ENCODE results near the gene GUCA1A. TPM values are rescaled to one million over a fixed set of nuclear protein-coding genes. Genes with fewer than 3 reads are reported as not detected.

The GUCA1A gene
- total RNA-seq, 1 experiment from 2014 or later = not detected

DNA sequence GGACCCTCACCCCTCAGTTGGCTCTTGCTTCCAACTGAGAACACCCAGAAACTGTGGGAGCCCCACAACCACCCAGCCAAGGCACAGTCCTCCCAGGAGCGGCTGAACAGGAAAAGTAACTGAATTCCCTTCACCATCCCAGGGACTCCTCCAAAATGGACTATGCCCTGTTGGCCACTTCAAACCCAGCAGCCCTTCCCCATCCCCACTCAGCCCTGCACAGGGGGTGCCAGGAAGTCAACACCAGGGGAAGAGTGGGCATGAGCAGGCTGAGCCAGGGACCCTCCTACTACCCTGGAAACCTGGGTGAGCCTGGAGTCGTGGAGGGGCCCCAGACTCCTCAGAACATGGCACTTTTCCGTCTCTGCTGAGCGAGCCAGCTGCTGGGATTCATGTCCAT lies 11.3 kb downstream of the GUCA1A start:
- no peak overlapping the region for H3K4me3 ChIP-seq (replicated peaks in 1 of 2; ENCODE audit: low read depth in 1 of 2, low read length in 2 of 2)
- intact Hi-C loops (cut with micrococcal nuclease) = no loop called here
- H3K36me3 ChIP-seq (ENCODE audit: control insufficient read depth in 1 of 2, insufficient read depth in 2 of 2, low read length in 2 of 2) = no peaks in the 10 kb centered on the region
- no peaks in the 10 kb centered on the region for H3K27me3 ChIP-seq (ENCODE audit: insufficient read depth, low read length)
- DNase-seq (ENCODE audit: low read depth, low spot score) = no peak
- ChIA-PET POLR2A (interaction anchor here (0.6 kb wide), 1 partner anchor 838 kb away, joined by 3 read pairs; no protein-coding TSS in a partner anchor), RAD21 (ENCODE audit: low non-redundant PET in 1 of 2, low total read pairs in 2 of 2, uncharacterized antibody in 2 of 2, unreplicated experiment in 2 of 2) (no interaction called here), CTCF (no interaction called here)
- H3K79me2 ChIP-seq (ENCODE audit: insufficient read depth, low read length) = no peaks in the 10 kb centered on the region
- BruUV-seq (replicated peaks) = no TSS peak
- no peaks in the 10 kb centered on the region for H4K20me1 ChIP-seq (ENCODE audit: insufficient read depth)
- H3K9ac ChIP-seq (ENCODE audit: low read length) = no peak overlapping the region
- H3K4me1 ChIP-seq (ENCODE audit: control insufficient read depth in 1 of 2, insufficient read depth in 2 of 2, low read length in 2 of 2) = peaks cover 0 to 4% of the 10 kb centered on the region in 2 experiments; a peak in 1 of 4 replicates
- TF ChIP-seq YY1 (IDR thresholded peaks at IDR 0.05; ENCODE audit: extremely low read depth, insufficient replicate concordance, low read depth, low read length) = no peak
- TF ChIP-seq, protein P1, sequence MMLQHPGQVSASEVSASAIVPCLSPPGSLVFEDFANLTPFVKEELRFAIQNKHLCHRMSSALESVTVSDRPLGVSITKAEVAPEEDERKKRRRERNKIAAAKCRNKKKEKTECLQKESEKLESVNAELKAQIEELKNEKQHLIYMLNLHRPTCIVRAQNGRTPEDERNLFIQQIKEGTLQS (IDR thresholded peaks at IDR 0.05) = no peak
- no peak overlapping the region for H3K4me2 ChIP-seq (ENCODE audit: low read length)
- no peaks in the 10 kb centered on the region for H3K9me2 ChIP-seq (ENCODE audit: insufficient read depth)
- H3K27ac ChIP-seq (ENCODE audit: low read depth, low read length) = no peak overlapping the region
- no peak for ATAC-seq
- H2AFZ ChIP-seq (ENCODE audit: low read depth, low read length, poor library complexity, severe bottlenecking) = no peak overlapping the region
- no peaks in the 10 kb centered on the region for H3K9me3 ChIP-seq (ENCODE audit: control insufficient read depth in 1 of 2, insufficient read depth in 1 of 2, low read depth in 1 of 2, low read length in 2 of 2)

DNA sequence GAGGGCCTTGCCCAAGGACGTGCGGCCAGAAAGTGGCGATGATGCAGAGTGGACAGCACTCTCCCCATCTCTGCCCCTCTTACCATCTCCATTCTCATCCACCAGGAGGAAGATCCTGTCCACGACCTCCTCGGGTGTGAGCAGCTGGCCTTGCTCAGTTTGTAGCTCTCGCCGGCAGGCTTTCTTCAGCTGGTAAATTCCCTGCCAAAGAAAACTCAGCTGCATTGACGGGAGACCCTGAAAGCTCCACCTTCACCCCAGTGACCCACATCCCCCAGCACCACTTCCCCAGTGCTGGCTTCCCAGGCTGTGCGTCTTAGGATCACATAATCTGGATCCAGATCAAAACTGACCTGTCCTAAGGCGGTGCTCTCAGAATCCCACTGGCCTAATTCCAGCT lies 12.4 kb downstream of the GUCA1A start:
- ATAC-seq (no peak), DNase-seq (ENCODE audit: low read depth, low spot score) (no peak)
- Histone ChIP-seq H3K79me2 (ENCODE audit: insufficient read depth, low read length) (no peaks in the 10 kb centered on the region), H3K27ac (ENCODE audit: low read depth, low read length) (no peak overlapping the region), H3K9me2 (ENCODE audit: insufficient read depth) (no peaks in the 10 kb centered on the region), H3K9me3 (ENCODE audit: control insufficient read depth in 1 of 2, insufficient read depth in 1 of 2, low read depth in 1 of 2, low read length in 2 of 2) (no peaks in the 10 kb centered on the region), H3K9ac (ENCODE audit: low read length) (no peak overlapping the region), H3K4me1 (ENCODE audit: control insufficient read depth in 1 of 2, insufficient read depth in 2 of 2, low read length in 2 of 2) (no peaks in the 10 kb centered on the region), H3K27me3 (ENCODE audit: insufficient read depth, low read length) (no peaks in the 10 kb centered on the region), H4K20me1 (ENCODE audit: insufficient read depth) (no peaks in the 10 kb centered on the region), H2AFZ (ENCODE audit: low read depth, low read length, poor library complexity, severe bottlenecking) (no peak overlapping the region), H3K4me2 (ENCODE audit: low read length) (no peak overlapping the region), H3K4me3 (replicated peaks in 1 of 2; ENCODE audit: low read depth in 1 of 2, low read length in 2 of 2) (no peak overlapping the region), H3K36me3 (ENCODE audit: control insufficient read depth in 1 of 2, insufficient read depth in 2 of 2, low read length in 2 of 2) (no peaks in the 10 kb centered on the region)
- no TSS peak for BruUV-seq (replicated peaks)
- ChIA-PET CTCF (interaction anchor here (1.3 kb wide), 1 partner anchor 29 kb away, joined by 4 read pairs; no protein-coding TSS in a partner anchor), POLR2A (no interaction called here), RAD21 (ENCODE audit: low non-redundant PET in 1 of 2, low total read pairs in 2 of 2, uncharacterized antibody in 2 of 2, unreplicated experiment in 2 of 2) (no interaction called here)
- intact Hi-C loops (cut with micrococcal nuclease) = no loop called here
- TF ChIP-seq EGR1 (IDR thresholded peaks at IDR 0.05; ENCODE audit: low read depth) (no peak), YY1 (IDR thresholded peaks at IDR 0.05; ENCODE audit: extremely low read depth, insufficient replicate concordance, low read depth, low read length) (no peak), EZH2phosphoT487 (IDR thresholded peaks at IDR 0.05; ENCODE audit: borderline replicate concordance) (no peak), JUND (IDR thresholded peaks at IDR 0.05) (no peak), EZH2 (IDR thresholded peaks at IDR 0.05) (no peak), ELF1 (IDR thresholded peaks at IDR 0.05; ENCODE audit: borderline replicate concordance, low read depth) (no peak), CEBPB (IDR thresholded peaks at IDR 0.05; ENCODE audit: low read depth) (no peak), ZNF274 (IDR thresholded peaks at IDR 0.05; ENCODE audit: low read depth, low read length) (no peak), SIN3A (IDR thresholded peaks at IDR 0.05; ENCODE audit: low read depth) (no peak), CBX3 (IDR thresholded peaks at IDR 0.05; ENCODE audit: low read depth) (no peak), SP1 (IDR thresholded peaks at IDR 0.05; ENCODE audit: low read depth) (no peak)
- TF ChIP-seq, protein P2, sequence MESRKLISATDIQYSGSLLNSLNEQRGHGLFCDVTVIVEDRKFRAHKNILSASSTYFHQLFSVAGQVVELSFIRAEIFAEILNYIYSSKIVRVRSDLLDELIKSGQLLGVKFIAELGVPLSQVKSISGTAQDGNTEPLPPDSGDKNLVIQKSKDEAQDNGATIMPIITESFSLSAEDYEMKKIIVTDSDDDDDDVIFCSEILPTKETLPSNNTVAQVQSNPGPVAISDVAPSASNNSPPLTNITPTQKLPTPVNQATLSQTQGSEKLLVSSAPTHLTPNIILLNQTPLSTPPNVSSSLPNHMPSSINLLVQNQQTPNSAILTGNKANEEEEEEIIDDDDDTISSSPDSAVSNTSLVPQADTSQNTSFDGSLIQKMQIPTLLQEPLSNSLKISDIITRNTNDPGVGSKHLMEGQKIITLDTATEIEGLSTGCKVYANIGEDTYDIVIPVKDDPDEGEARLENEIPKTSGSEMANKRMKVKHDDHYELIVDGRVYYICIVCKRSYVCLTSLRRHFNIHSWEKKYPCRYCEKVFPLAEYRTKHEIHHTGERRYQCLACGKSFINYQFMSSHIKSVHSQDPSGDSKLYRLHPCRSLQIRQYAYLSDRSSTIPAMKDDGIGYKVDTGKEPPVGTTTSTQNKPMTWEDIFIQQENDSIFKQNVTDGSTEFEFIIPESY (IDR thresholded peaks at IDR 0.05; ENCODE audit: extremely low read depth, insufficient replicate concordance, low read length) = no peak
- TF ChIP-seq, protein P3, sequence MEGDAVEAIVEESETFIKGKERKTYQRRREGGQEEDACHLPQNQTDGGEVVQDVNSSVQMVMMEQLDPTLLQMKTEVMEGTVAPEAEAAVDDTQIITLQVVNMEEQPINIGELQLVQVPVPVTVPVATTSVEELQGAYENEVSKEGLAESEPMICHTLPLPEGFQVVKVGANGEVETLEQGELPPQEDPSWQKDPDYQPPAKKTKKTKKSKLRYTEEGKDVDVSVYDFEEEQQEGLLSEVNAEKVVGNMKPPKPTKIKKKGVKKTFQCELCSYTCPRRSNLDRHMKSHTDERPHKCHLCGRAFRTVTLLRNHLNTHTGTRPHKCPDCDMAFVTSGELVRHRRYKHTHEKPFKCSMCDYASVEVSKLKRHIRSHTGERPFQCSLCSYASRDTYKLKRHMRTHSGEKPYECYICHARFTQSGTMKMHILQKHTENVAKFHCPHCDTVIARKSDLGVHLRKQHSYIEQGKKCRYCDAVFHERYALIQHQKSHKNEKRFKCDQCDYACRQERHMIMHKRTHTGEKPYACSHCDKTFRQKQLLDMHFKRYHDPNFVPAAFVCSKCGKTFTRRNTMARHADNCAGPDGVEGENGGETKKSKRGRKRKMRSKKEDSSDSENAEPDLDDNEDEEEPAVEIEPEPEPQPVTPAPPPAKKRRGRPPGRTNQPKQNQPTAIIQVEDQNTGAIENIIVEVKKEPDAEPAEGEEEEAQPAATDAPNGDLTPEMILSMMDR (IDR thresholded peaks at IDR 0.05 in 2 of 3, conservative IDR thresholded peaks at IDR 0.05 in 1 of 3; ENCODE audit: borderline replicate concordance in 1 of 3, insufficient read depth in 1 of 3, low read depth in 2 of 3, low read length in 2 of 3) = no peak
